Stimulated activated CD4-positive, alpha-beta T cell treated with anti-CD3 and anti-CD28 coated beads, Interleukin-1b, Interleukin-23, amount 100 ng/mL, for 4 hours (primary cell): Measurements from ENCODE around the gene PARP6.

ENCODE experiments used
- DNase-seq, 2 donors: peaks; one replicate each; pipeline ENCODE4 v3.0.0-alpha.2; 2020; ENCODE audit warnings: low read depth in 2 of 2

The PARP6 gene

GRCh38 chr15:72230197-72231065, 41.9 kb downstream of the PARP6 start:
- DNase-seq, result peak; percentile 75 to 88

DNA sequence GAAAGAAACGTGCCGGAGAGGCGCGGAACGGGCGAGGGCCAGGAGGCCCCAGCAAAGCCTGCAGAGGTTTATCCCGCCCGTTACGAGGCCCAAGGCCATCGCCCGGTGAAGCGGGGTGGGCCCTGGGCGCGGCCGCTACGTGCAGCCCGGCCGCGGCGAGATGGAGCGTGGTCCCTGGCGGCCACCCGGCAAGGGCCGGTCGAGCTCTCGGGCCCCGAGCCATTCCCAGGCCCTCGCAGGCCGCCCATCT, 42.5 kb downstream of the PARP6 start:
- no peak for DNase-seq

GRCh38 chr15:72229076-72229946, 43.0 kb downstream of the PARP6 start:
- DNase-seq, result peak in 1 of 2 donors; percentile 46

DNA sequence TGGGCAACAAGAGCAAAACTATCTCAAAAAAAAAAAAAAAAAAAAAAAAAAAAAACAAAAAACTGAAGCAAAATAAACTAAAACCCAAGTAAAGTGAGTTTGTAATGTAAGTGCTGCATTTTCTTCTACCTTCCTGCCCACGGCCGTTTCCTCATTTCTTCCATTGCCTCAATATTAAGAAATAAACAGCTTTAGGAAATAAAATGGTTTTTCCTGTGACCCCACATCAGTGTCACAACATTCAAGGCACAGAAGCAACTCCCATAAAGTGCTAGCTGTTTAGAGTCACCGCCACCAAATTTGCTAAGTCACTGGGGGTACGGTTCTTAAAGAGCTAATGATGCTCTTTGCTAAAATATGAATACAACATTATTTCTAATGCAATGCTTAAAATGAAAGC, 44.6 kb downstream of the PARP6 start:
- no peak for DNase-seq

DNA sequence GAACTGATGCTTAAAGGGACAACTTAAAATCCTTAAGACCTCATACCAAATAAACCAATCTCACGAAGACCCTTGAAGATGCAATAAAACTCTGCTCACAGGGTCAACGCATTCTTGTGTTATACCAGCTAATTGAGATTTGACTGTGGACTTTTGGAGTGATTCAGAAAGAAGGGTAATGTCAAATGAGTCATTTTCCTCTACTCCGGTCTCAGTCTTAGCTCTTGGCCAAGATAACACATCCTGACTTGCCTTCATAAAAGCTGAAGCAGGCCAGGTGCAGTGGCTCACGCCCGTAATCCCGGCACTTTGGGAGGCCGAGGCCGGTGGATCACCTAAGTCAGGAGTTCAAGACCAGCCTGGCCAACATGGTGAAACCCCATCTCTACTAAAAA, 45.2 kb downstream of the PARP6 start:
- DNase-seq, result peak in 1 of 2 donors; percentile 33

GRCh38 chr15:72223278-72223677, 49.1 kb downstream of the PARP6 start:
- no peak for DNase-seq

GRCh38 chr15:72222393-72222792, 50.0 kb downstream of the PARP6 start:
- no peak for DNase-seq

DNA sequence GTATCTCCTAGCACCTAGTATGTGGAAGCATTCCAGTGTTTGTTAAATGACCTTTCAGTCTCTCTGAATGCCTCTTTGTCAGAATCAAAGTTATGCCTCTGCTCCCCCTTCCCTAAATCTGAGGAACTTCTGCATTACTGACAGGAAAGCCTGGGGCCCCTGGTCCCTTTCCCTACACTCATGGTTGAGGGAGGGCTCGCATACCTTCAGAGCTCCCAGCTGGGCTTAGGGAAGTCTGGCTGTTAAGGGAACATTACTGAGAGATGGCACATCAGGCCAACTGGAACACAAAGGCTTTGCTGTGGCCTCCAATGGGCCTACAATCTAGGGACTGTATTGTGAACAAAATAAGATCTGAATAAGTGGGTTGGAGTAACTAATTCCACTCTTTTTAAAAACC, 51.7 kb downstream of the PARP6 start:
- DNase-seq, result no peak

DNA sequence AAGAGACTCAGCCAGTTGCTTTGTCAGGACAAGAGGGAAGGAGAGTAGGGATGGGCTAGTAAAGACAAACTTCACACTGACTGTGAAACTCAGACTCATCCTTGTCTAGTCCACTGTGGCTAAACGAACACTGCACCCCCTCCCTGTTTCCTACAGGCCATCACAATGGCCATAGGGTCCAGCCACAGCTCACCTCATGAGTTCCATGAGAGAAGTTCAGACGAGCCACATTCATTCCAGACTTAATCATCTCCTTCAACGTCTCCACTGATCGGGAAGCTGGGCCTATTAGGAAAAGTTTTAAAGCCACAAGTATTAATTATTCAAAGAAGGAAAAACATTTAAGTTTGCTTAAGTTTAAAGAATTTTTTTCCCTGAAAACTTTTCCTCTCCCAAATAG, 55.1 kb downstream of the PARP6 start:
- DNase-seq, result no peak

- no peak for DNase-seq
These were observed 56.3 kb downstream of the PARP6 start for GRCh38 chr15:72216079-72216478.

GRCh38 chr15:72207558-72208085, 64.7 kb downstream of the PARP6 start:
- DNase-seq, result no peak

DNA sequence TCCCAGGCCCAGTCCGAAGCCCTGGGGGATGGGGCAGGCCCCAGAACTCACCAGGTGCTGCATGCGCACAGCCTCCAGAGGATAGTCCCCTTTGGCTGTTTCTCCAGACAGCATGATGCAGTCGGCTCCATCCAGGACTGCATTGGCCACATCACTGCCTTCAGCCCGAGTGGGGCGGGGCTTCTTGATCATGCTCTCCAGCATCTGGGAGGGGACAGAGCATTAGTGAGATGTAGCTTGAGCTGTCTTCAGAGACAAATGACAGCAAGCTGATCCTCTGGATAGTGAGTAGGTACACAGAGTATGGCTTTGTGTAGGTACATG, 65.7 kb downstream of the PARP6 start:
- DNase-seq, result no peak

- DNase-seq, result no peak
These were observed 66.3 kb downstream of the PARP6 start for GRCh38 chr15:72205896-72206676.

DNA sequence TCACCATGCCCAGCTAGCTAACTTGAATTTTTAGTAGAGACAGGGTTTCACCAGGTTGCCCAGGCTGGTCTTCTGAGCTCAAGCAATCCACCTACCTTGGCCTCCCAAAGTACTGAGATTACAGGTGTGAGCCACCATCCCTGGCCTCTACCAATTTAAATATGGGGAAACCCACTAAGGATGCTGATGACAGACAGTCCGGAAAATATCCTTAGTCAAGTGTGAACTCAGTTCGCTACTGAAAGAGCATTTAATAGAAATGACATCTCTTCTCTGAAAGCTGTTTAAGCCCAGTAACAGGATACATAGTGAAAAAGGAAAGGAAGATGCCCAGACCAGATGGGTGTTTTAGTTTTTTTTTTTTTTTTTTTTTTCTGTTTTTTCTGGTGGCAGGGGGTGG, 67.1 kb downstream of the PARP6 start:
- DNase-seq, result no peak

DNA sequence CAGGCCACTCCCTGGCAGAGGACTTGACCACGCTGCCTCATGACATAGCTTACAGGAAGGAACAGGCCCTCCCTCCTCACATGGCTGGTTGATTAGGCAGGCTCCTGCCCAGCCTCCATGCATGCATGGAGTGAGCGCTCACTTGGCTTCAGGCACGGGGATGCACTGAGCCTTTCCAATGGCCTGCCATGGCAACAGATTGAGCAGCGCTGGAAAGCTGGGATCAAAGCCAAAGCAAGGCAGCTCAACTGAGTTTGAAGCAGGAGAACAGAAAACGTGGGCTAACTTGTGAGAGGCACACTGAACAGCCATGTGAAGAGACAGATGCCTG, 68.9 kb downstream of the PARP6 start:
- DNase-seq, result no peak

DNA sequence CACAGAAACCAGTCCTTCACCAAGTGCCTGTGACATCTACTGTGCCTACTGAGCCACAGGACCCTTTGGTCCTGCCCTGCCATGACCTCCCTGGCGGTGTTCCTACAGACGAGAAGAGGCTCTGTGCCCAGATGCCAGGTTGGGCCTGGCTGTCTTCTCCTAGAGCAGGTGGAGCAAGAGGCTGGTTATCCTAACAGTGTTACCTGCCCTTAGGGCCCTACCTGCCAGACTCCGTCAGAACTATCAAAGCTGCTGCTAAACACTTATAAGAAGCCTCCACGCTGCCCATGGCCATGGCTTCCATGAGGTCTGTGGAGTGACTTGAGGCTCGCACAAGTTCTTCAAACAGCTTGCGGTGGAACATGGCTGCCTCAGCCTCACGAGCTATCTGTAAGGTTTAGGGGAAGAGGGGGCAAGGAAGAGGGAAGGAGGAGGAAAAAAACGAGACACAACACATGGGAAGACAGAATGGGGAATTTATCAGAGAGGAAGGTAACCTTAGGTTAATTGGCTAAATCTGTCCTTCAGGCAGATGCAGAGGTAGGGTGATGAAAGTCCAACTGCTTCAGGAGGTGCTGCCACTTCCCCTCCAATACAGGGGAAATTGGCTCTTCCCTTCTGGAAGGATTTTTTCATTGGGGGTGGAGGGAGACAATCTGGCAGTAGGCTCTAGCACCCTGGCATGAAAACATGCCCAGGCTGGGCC, 69.4 kb downstream of the PARP6 start:
- DNase-seq, result no peak

DNA sequence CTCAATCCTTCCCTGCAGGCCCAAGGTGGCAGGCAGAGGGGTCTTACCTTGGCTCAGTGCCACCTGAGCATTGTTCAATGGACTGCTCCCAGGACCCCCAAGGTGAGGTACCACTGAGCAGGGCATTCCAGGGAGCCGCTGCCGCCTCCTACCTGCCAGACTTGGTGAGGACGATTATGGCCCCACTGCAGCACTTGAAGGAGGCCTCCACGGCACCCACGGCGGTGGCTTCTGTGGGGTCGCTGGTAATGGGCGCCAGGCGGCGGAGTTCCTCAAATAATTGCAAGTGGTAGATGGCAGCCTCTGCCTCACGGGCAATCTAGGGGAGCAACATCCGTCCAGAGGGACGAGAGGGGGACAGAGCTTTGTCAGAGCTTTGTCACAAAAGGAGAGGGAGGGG, 70.1 kb downstream of the PARP6 start:
- DNase-seq, result no peak

GRCh38 chr15:72201391-72201921, 70.9 kb downstream of the PARP6 start:
- no peak for DNase-seq

GRCh38 chr15:72200395-72201237, 71.7 kb downstream of the PARP6 start:
- DNase-seq, result no peak

DNA sequence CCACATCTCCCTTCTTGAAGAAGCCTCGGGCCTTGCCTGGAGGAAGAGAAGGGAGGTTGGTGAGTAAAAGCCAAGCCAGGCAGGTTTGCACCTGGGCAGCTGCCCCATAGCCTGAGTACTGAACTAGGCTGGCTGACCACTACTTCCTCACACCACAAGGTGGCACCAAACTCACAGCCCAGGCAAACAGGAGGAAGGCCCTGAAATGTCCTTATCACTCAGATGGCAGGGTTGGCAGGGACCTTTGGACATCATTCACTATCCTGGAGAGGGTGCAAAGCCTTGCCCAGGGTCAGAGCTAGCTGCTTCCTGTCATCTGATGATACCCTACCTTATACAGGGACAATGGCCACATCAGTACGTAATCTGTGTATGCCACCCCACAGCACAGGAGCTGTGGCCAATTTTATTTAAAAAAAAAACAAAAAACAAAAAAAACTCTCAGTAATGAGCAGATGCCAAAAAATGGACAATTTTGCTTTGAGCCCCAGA, 72.6 kb downstream of the PARP6 start:
- DNase-seq, result peak; percentile 54 to 58

DNA sequence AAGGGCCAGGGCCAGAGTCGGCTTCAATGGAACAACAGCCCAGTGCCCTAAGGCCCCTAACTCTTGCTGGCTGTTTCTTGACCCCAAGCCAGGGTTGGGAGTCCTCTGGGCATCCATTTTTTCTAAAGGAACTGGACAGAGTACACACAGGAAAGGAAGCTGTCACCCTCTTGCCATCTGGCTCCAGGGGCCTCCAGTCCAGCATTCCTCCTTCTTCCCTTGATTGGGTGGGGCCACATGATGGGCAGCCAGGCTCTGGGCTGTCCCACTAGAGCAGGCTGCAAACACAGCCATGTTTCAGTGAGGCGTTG, 73.2 kb downstream of the PARP6 start:
- no peak for DNase-seq
